ENCODE results near the gene ITPRID2. TPM values are rescaled to one million over a fixed set of nuclear protein-coding genes. Genes with fewer than 3 reads are reported as not detected.

ITPRID2 gene
- total and polyA plus RNA-seq, 2 donors (not counting 1 experiment from before 2014, with no cell fraction given) = 8.9 to 47.6 TPM

GRCh38 chr2:181885096-181885495 is 6.4 kb upstream of the ITPRID2 start:
- no peak overlapping the region for H3K27ac ChIP-seq (ENCODE audit: low read length in 2 of 2)
- CTCF ChIA-PET = interaction anchor here (1.6 kb wide), 1 partner anchor 19 kb away, joined by 4 read pairs; no protein-coding TSS in a partner anchor
- H3K79me2 ChIP-seq (ENCODE audit: control insufficient read depth, insufficient read depth, low read length) = no peaks in the 10 kb centered on the region
- H3K4me1 ChIP-seq (ENCODE audit: control insufficient read depth in 2 of 2, insufficient read depth in 2 of 2, low read length in 2 of 2) = no peaks in the 10 kb centered on the region
- Mint-ChIP-seq H3K4me3 (no peak overlapping the region), H3K4me1 (no peaks in the 10 kb centered on the region), H3K27me3 (peaks cover 35% of the 10 kb centered on the region), H3K9me3 (ENCODE audit: insufficient read depth) (no peaks in the 10 kb centered on the region), H3K27ac (no peak overlapping the region)
- no peak overlapping the region for H3K4me3 ChIP-seq (ENCODE audit: control extremely low read depth in 1 of 5, extremely low read depth in 1 of 5, insufficient read depth in 1 of 5, low read depth in 2 of 5, low read length in 4 of 5)
- TF ChIP-seq CTCF (IDR thresholded peaks at IDR 0.05) = no peak
- TF ChIP-seq EZH2 (IDR thresholded peaks at IDR 0.05; ENCODE audit: borderline replicate concordance, insufficient read depth, low read depth, low read length, poor library complexity, severe bottlenecking) = no peak
- no peaks in the 10 kb centered on the region for H3K36me3 ChIP-seq (replicated peaks in 1 of 2; ENCODE audit: control extremely low read depth in 1 of 2, control insufficient read depth in 1 of 2, extremely low read depth in 1 of 2, insufficient read depth in 2 of 2, low read length in 1 of 2)
- H3K4me2 ChIP-seq (replicated peaks; ENCODE audit: low read depth, low read length, poor library complexity, severe bottlenecking) = no peak overlapping the region
- no peak for ATAC-seq (ENCODE audit: low read depth)
- no peaks in the 10 kb centered on the region for H3K9me3 ChIP-seq (ENCODE audit: control extremely low read depth in 1 of 3, control insufficient read depth in 2 of 3, insufficient read depth in 1 of 3, low read length in 2 of 3)
- no peak overlapping the region for H2AFZ ChIP-seq (ENCODE audit: insufficient read depth, low read depth, low read length, poor library complexity, severe bottlenecking)
- DNase-seq = no peak
- peaks cover 0 to 22% (median 6%) of the 10 kb centered on the region in 4 experiments for H3K27me3 ChIP-seq (replicated peaks in 1 of 4; ENCODE audit: control extremely low read depth in 1 of 4, control insufficient read depth in 3 of 4, insufficient read depth in 4 of 4, low read length in 3 of 4)
- POLR2A ChIA-PET = no interaction called here
- no CpG with 5 or more reads among the region's 2 CpGs for WGBS (ENCODE audit: insufficient coverage)
- intact Hi-C loops (cut with micrococcal nuclease) = no loop called here
- H4K20me1 ChIP-seq (ENCODE audit: control insufficient read depth, insufficient read depth, low read length, poor library complexity, severe bottlenecking) = no peaks in the 10 kb centered on the region
- no peak overlapping the region for H3K9ac ChIP-seq (ENCODE audit: low read length)

DNA sequence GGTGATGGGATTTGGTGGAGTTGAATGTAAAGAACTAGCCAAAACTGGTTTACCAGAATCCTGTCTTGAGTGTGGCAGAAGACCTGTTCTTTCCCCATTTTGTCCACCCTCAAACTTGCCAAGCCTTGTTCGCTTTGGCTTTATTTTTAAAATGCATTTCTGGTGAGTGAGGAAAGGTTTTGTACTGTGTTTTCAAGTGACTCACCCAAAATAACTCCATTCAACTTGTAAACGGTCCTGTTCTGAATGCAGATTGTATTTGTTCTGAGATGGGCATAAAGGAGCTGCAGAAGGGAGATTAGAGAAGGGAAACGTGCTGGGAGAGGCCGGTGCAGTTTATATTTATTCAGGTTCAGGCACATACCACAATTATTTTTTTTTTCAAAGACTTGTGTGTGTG is 5.3 kb upstream of the ITPRID2 start:
- H3K4me1 ChIP-seq (ENCODE audit: control insufficient read depth in 2 of 2, insufficient read depth in 2 of 2, low read length in 2 of 2) = peaks cover 2 to 3% of the 10 kb centered on the region in 2 donors
- H3K9me3 ChIP-seq (ENCODE audit: control extremely low read depth in 1 of 3, control insufficient read depth in 2 of 3, insufficient read depth in 1 of 3, low read length in 2 of 3) = no peaks in the 10 kb centered on the region
- ATAC-seq (ENCODE audit: low read depth) = no peak
- no peaks in the 10 kb centered on the region for H4K20me1 ChIP-seq (ENCODE audit: control insufficient read depth, insufficient read depth, low read length, poor library complexity, severe bottlenecking)
- no peaks in the 10 kb centered on the region for H3K36me3 ChIP-seq (replicated peaks in 1 of 2; ENCODE audit: control extremely low read depth in 1 of 2, control insufficient read depth in 1 of 2, extremely low read depth in 1 of 2, insufficient read depth in 2 of 2, low read length in 1 of 2)
- Mint-ChIP-seq H3K9me3 (ENCODE audit: insufficient read depth) (no peaks in the 10 kb centered on the region), H3K27me3 (peaks cover 34% of the 10 kb centered on the region), H3K4me1 (peaks cover 2% of the 10 kb centered on the region), H3K27ac (no peak overlapping the region), H3K4me3 (no peak overlapping the region)
- DNase-seq = no peak
- H3K9ac ChIP-seq (ENCODE audit: low read length) = no peak overlapping the region
- H2AFZ ChIP-seq (ENCODE audit: insufficient read depth, low read depth, low read length, poor library complexity, severe bottlenecking) = no peak overlapping the region
- WGBS (ENCODE audit: insufficient coverage) = no CpG with 5 or more reads among the region's 4 CpGs
- no peaks in the 10 kb centered on the region for H3K79me2 ChIP-seq (ENCODE audit: control insufficient read depth, insufficient read depth, low read length)
- no peak overlapping the region for H3K4me2 ChIP-seq (replicated peaks; ENCODE audit: low read depth, low read length, poor library complexity, severe bottlenecking)
- no peak for TF ChIP-seq EZH2 (IDR thresholded peaks at IDR 0.05; ENCODE audit: borderline replicate concordance, insufficient read depth, low read depth, low read length, poor library complexity, severe bottlenecking)
- ChIA-PET CTCF (interaction anchor here (1.2 to 1.6 kb wide), 2 partner anchors 18 to 171 kb away, joined by 3 to 4 read pairs; no protein-coding TSS in a partner anchor), POLR2A (no interaction called here)
- no peak overlapping the region for H3K27ac ChIP-seq (ENCODE audit: low read length in 2 of 2)
- intact Hi-C loops (cut with micrococcal nuclease) = no loop called here
- H3K27me3 ChIP-seq (replicated peaks in 1 of 4; ENCODE audit: control extremely low read depth in 1 of 4, control insufficient read depth in 3 of 4, insufficient read depth in 4 of 4, low read length in 3 of 4) = peaks cover 0 to 28% (median 6%) of the 10 kb centered on the region in 4 experiments
- no peak overlapping the region for H3K4me3 ChIP-seq (ENCODE audit: control extremely low read depth in 1 of 5, extremely low read depth in 1 of 5, insufficient read depth in 1 of 5, low read depth in 2 of 5, low read length in 4 of 5)
